Measurements from ENCODE around the gene NARF.
"Not testable (repeated sequence)": the region's sequence is repeated elsewhere in the genome, so short reads cannot be mapped to it uniquely, and the experiment has no call there.

The NARF gene

GRCh38 chr17:82503094-82503727 is 44.7 kb downstream of the NARF start:
- DNase-seq = no peak
- no peak overlapping the region for H2BK12ac ChIP-seq (ENCODE audit: low read length)
- no peaks in the 10 kb centered on the region for H3K79me2 ChIP-seq (ENCODE audit: control insufficient read depth, insufficient read depth, low read length, poor library complexity)
- H4K12ac ChIP-seq (ENCODE audit: low read depth, low read length) = no peak overlapping the region
- peaks cover 4% of the 10 kb centered on the region for H3K9me3 ChIP-seq (ENCODE audit: insufficient read depth, low read depth, low read length)
- no peak overlapping the region for H3K18ac ChIP-seq (ENCODE audit: low read length)
- H4K91ac ChIP-seq (ENCODE audit: low read depth, low read length) = no peak overlapping the region
- no peak overlapping the region for H2AFZ ChIP-seq (ENCODE audit: insufficient read depth, low read length, poor library complexity)
- WGBS (ENCODE audit: extremely low coverage, insufficient coverage, insufficient read length) = no CpG with 5 or more reads among the region's 12 CpGs
- H3K27ac ChIP-seq (ENCODE audit: low read depth, low read length) = no peak overlapping the region
- no peak overlapping the region for H2AK5ac ChIP-seq (ENCODE audit: low read length)
- no peak overlapping the region for H2BK5ac ChIP-seq (ENCODE audit: low read depth, low read length, poor library complexity)
- no peaks in the 10 kb centered on the region for H3K4me1 ChIP-seq (ENCODE audit: control insufficient read depth in 1 of 2, insufficient read depth in 2 of 2, low read length in 2 of 2)
- no peak overlapping the region for H3K23ac ChIP-seq (ENCODE audit: low read length)
- H3K9ac ChIP-seq (ENCODE audit: low read length) = no peak overlapping the region
- H4K8ac ChIP-seq (ENCODE audit: low read depth, low read length) = no peak overlapping the region
- H3K4ac ChIP-seq (ENCODE audit: low read depth, low read length) = no peak overlapping the region
- no peaks in the 10 kb centered on the region for H3K36me3 ChIP-seq (ENCODE audit: control insufficient read depth in 1 of 2, insufficient read depth in 2 of 2, low read length in 2 of 2)
- no peaks in the 10 kb centered on the region for H3K27me3 ChIP-seq (ENCODE audit: insufficient read depth, low read length)
- no peaks in the 10 kb centered on the region for H3K79me1 ChIP-seq (ENCODE audit: low read length)
- no peak overlapping the region for H3K4me2 ChIP-seq (ENCODE audit: low read length)
- no peak overlapping the region for H3K4me3 ChIP-seq (ENCODE audit: low read depth, low read length)
- no peak overlapping the region for H2BK120ac ChIP-seq (ENCODE audit: insufficient read depth, low read length, poor library complexity)
- H3K14ac ChIP-seq (ENCODE audit: low read length) = no peak overlapping the region

- no peak overlapping the region for H2AFZ ChIP-seq (ENCODE audit: insufficient read depth, low read length, poor library complexity)
- H2BK5ac ChIP-seq (ENCODE audit: low read depth, low read length, poor library complexity) = no peak overlapping the region
- DNase-seq = no peak
- H3K14ac ChIP-seq (ENCODE audit: low read length) = no peak overlapping the region
- H3K18ac ChIP-seq (ENCODE audit: low read length) = no peak overlapping the region
- H4K8ac ChIP-seq (ENCODE audit: low read depth, low read length) = no peak overlapping the region
- H3K9me3 ChIP-seq (ENCODE audit: insufficient read depth, low read depth, low read length) = peaks cover 4% of the 10 kb centered on the region
- H3K4me1 ChIP-seq (ENCODE audit: control insufficient read depth in 1 of 2, insufficient read depth in 2 of 2, low read length in 2 of 2) = no peaks in the 10 kb centered on the region
- H3K79me1 ChIP-seq (ENCODE audit: low read length) = no peaks in the 10 kb centered on the region
- no peak overlapping the region for H3K4me2 ChIP-seq (ENCODE audit: low read length)
- H3K36me3 ChIP-seq (ENCODE audit: control insufficient read depth in 1 of 2, insufficient read depth in 2 of 2, low read length in 2 of 2) = no peaks in the 10 kb centered on the region
- no peak overlapping the region for H3K4me3 ChIP-seq (ENCODE audit: low read depth, low read length)
- H2BK12ac ChIP-seq (ENCODE audit: low read length) = no peak overlapping the region
- no peak overlapping the region for H4K12ac ChIP-seq (ENCODE audit: low read depth, low read length)
- H3K9ac ChIP-seq (ENCODE audit: low read length) = no peak overlapping the region
- no peak overlapping the region for H3K4ac ChIP-seq (ENCODE audit: low read depth, low read length)
- no peaks in the 10 kb centered on the region for H3K27me3 ChIP-seq (ENCODE audit: insufficient read depth, low read length)
- WGBS (ENCODE audit: extremely low coverage, insufficient coverage, insufficient read length) = no CpG with 5 or more reads among the region's 21 CpGs
- no peak overlapping the region for H3K23ac ChIP-seq (ENCODE audit: low read length)
- no peak overlapping the region for H2BK120ac ChIP-seq (ENCODE audit: insufficient read depth, low read length, poor library complexity)
- no peak overlapping the region for H4K91ac ChIP-seq (ENCODE audit: low read depth, low read length)
- no peak overlapping the region for H2AK5ac ChIP-seq (ENCODE audit: low read length)
- no peaks in the 10 kb centered on the region for H3K79me2 ChIP-seq (ENCODE audit: control insufficient read depth, insufficient read depth, low read length, poor library complexity)
- no peak overlapping the region for H3K27ac ChIP-seq (ENCODE audit: low read depth, low read length)
Observed at GRCh38 chr17:82503728-82504308, 45.3 kb downstream of the NARF start.

- no peak for DNase-seq
- H3K27ac ChIP-seq (ENCODE audit: low read depth, low read length) = no peak overlapping the region
- no peak overlapping the region for H2BK12ac ChIP-seq (ENCODE audit: low read length)
- H3K36me3 ChIP-seq (ENCODE audit: control insufficient read depth in 1 of 2, insufficient read depth in 2 of 2, low read length in 2 of 2) = no peaks in the 10 kb centered on the region
- no peak overlapping the region for H3K4ac ChIP-seq (ENCODE audit: low read depth, low read length)
- no peak overlapping the region for H3K4me3 ChIP-seq (ENCODE audit: low read depth, low read length)
- H4K12ac ChIP-seq (ENCODE audit: low read depth, low read length) = no peak overlapping the region
- no peak overlapping the region for H4K8ac ChIP-seq (ENCODE audit: low read depth, low read length)
- H2AK5ac ChIP-seq (ENCODE audit: low read length) = no peak overlapping the region
- no peak overlapping the region for H3K14ac ChIP-seq (ENCODE audit: low read length)
- no peaks in the 10 kb centered on the region for H3K79me1 ChIP-seq (ENCODE audit: low read length)
- no peaks in the 10 kb centered on the region for H3K4me1 ChIP-seq (ENCODE audit: control insufficient read depth in 1 of 2, insufficient read depth in 2 of 2, low read length in 2 of 2)
- H3K79me2 ChIP-seq (ENCODE audit: control insufficient read depth, insufficient read depth, low read length, poor library complexity) = no peaks in the 10 kb centered on the region
- no peak overlapping the region for H3K18ac ChIP-seq (ENCODE audit: low read length)
- no peak overlapping the region for H3K9ac ChIP-seq (ENCODE audit: low read length)
- no peak overlapping the region for H2BK120ac ChIP-seq (ENCODE audit: insufficient read depth, low read length, poor library complexity)
- H4K91ac ChIP-seq (ENCODE audit: low read depth, low read length) = no peak overlapping the region
- H3K27me3 ChIP-seq (ENCODE audit: insufficient read depth, low read length) = no peaks in the 10 kb centered on the region
- no peak overlapping the region for H3K23ac ChIP-seq (ENCODE audit: low read length)
- no peak overlapping the region for H2BK5ac ChIP-seq (ENCODE audit: low read depth, low read length, poor library complexity)
- no CpG with 5 or more reads among the region's 6 CpGs for WGBS (ENCODE audit: extremely low coverage, insufficient coverage, insufficient read length)
- H3K9me3 ChIP-seq (ENCODE audit: insufficient read depth, low read depth, low read length) = peaks cover 3% of the 10 kb centered on the region
- no peak overlapping the region for H2AFZ ChIP-seq (ENCODE audit: insufficient read depth, low read length, poor library complexity)
- H3K4me2 ChIP-seq (ENCODE audit: low read length) = no peak overlapping the region
Observed at GRCh38 chr17:82505296-82505695, 46.8 kb downstream of the NARF start.

GRCh38 chr17:82506402-82506801 is 47.9 kb downstream of the NARF start:
- H2AFZ ChIP-seq (ENCODE audit: insufficient read depth, low read length, poor library complexity); H4K12ac ChIP-seq (ENCODE audit: low read depth, low read length); H3K9ac ChIP-seq (ENCODE audit: low read length); H4K91ac ChIP-seq (ENCODE audit: low read depth, low read length); H3K79me2 ChIP-seq (ENCODE audit: control insufficient read depth, insufficient read depth, low read length, poor library complexity); H3K14ac ChIP-seq (ENCODE audit: low read length); H4K8ac ChIP-seq (ENCODE audit: low read depth, low read length); H3K36me3 ChIP-seq (ENCODE audit: control insufficient read depth in 1 of 2, insufficient read depth in 2 of 2, low read length in 2 of 2); H3K27me3 ChIP-seq (ENCODE audit: insufficient read depth, low read length); H2AK5ac ChIP-seq (ENCODE audit: low read length); H3K4ac ChIP-seq (ENCODE audit: low read depth, low read length); H3K18ac ChIP-seq (ENCODE audit: low read length); H2BK120ac ChIP-seq (ENCODE audit: insufficient read depth, low read length, poor library complexity); H3K79me1 ChIP-seq (ENCODE audit: low read length); H3K4me1 ChIP-seq (ENCODE audit: control insufficient read depth in 1 of 2, insufficient read depth in 2 of 2, low read length in 2 of 2); H3K4me3 ChIP-seq (ENCODE audit: low read depth, low read length); H2BK12ac ChIP-seq (ENCODE audit: low read length); H3K4me2 ChIP-seq (ENCODE audit: low read length); H3K23ac ChIP-seq (ENCODE audit: low read length); DNase-seq; H3K27ac ChIP-seq (ENCODE audit: low read depth, low read length); H3K9me3 ChIP-seq (ENCODE audit: insufficient read depth, low read depth, low read length); H2BK5ac ChIP-seq (ENCODE audit: low read depth, low read length, poor library complexity): not testable (repeated sequence)
- WGBS (ENCODE audit: extremely low coverage, insufficient coverage, insufficient read length) = no CpG with 5 or more reads among the region's 7 CpGs

All from trophoblast cell (in vitro differentiated cells and primary cell).